Sigmoid colon (tissue), 3 donors: Measurements from ENCODE around the gene EHD4.

Experiments used
- POLR2A ChIP-seq, 2 donors: fragments of 450-650 bp; IDR thresholded peaks; one replicate each; pipeline ENCODE4 v1.6.1; 2016; ENCODE audit warnings: antibody characterized with exemption in 2 of 2, mild to moderate bottlenecking in 2 of 2, moderate library complexity in 2 of 2
- TF ChIP-seq, protein P1 (sequence below), 4 experiments: fragments of 450-650 bp in 3 of 4; fragments of 200-600 bp in 1 of 4; IDR thresholded peaks; one replicate each; pipeline ENCODE4 v1.5.1; 2016 to 2019; ENCODE audit warnings: antibody characterized with exemption in 4 of 4, mild to moderate bottlenecking in 3 of 4, moderate library complexity in 2 of 4

DNA sequence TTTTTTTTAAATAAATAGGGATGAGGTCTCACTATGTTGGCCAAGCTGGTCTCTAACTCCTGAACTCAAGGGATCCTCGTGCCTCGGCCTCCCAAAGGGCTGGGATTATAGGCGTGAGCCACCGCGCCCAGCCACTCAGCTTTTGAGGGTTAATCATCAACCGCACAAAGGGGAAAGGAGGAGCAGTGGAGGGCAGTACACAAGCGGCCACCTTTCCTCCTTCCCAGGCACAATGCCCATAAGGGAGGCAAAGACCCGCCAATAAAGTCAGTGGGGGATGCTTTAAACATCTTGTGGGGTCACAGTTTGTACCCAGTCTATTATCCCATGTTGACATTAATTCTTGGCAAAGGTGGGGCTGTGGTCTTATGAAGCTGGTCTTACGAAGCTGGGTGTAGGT is 32.4 kb downstream of the EHD4 start:
- TF ChIP-seq POLR2A (IDR thresholded peaks at IDR 0.05): no peak
- TF ChIP-seq, protein P1, sequence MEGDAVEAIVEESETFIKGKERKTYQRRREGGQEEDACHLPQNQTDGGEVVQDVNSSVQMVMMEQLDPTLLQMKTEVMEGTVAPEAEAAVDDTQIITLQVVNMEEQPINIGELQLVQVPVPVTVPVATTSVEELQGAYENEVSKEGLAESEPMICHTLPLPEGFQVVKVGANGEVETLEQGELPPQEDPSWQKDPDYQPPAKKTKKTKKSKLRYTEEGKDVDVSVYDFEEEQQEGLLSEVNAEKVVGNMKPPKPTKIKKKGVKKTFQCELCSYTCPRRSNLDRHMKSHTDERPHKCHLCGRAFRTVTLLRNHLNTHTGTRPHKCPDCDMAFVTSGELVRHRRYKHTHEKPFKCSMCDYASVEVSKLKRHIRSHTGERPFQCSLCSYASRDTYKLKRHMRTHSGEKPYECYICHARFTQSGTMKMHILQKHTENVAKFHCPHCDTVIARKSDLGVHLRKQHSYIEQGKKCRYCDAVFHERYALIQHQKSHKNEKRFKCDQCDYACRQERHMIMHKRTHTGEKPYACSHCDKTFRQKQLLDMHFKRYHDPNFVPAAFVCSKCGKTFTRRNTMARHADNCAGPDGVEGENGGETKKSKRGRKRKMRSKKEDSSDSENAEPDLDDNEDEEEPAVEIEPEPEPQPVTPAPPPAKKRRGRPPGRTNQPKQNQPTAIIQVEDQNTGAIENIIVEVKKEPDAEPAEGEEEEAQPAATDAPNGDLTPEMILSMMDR (IDR thresholded peaks at IDR 0.05): no peak
